WTC11 (cell line): ENCODE data around the gene MYH9. TPM values are rescaled to one million over a fixed set of nuclear protein-coding genes. Genes with fewer than 3 reads are reported as not detected.

Source experiments
- ATAC-seq: fragments of 200-7000 bp; cut with Tn5 transposase; 2 replicates; pipeline ENCODE4 v1.10.0; 2021; ENCODE audit warnings: mild to moderate bottlenecking, moderate library complexity
- CTCF ChIA-PET: fragments of 300-600 bp; sonication (Branson Sonifier 250); formaldehyde crosslinking; loops from one replicate; lab custom pipeline; 2021; ENCODE audit warnings: antibody characterized with exemption; lab: Charles Lee
- POLR2A ChIA-PET: fragments of 350-600 bp; sonication (Branson Sonifier 250); formaldehyde crosslinking; loops from one replicate; lab custom pipeline; 2021; ENCODE audit warnings: antibody characterized with exemption; lab: Charles Lee
- DNase-seq: peaks from one replicate; pipeline ENCODE4 v3.0.0; 2021; ENCODE audit warnings: low spot score
- H3K27ac Mint-ChIP-seq: 2 replicates; pipeline ENCODE4 v1.8.0; 2021; ENCODE audit warnings: mixed read lengths
- H3K27me3 Mint-ChIP-seq: 2 replicates; pipeline ENCODE4 v1.8.0; 2021; ENCODE audit warnings: low read depth, mild to moderate bottlenecking, moderate library complexity, mixed read lengths
- H3K36me3 Mint-ChIP-seq: 2 replicates; pipeline ENCODE4 v1.8.0; 2021; ENCODE audit warnings: mixed read lengths
- H3K4me1 Mint-ChIP-seq: 2 replicates; pipeline ENCODE4 v1.8.0; 2022; ENCODE audit warnings: mixed read lengths
- H3K4me3 Mint-ChIP-seq: 2 replicates; pipeline ENCODE4 v1.8.0; 2021; ENCODE audit warnings: mild to moderate bottlenecking, moderate library complexity, mixed read lengths
- H3K9me3 Mint-ChIP-seq: 2 replicates; pipeline ENCODE4 v1.8.0; 2021; ENCODE audit warnings: mixed read lengths
- ATF6 ChIP-seq: sonication (generic); formaldehyde crosslinking; IDR thresholded peaks from 2 replicates; pipeline ENCODE4 v1.8.1; 2023; ENCODE audit warnings: mild to moderate bottlenecking, missing genetic modification reagents
- EMX1 ChIP-seq: fragments of 250-450 bp; sonication (Bioruptor Pico); IDR thresholded peaks from 2 replicates; pipeline ENCODE4 v1.8.0; 2021; ENCODE audit warnings: mild to moderate bottlenecking
- FOXJ3 ChIP-seq: sonication (generic); formaldehyde crosslinking; IDR thresholded peaks from 2 replicates; pipeline ENCODE4 v1.9.0; 2021; ENCODE audit warnings: missing genetic modification reagents, mild to moderate bottlenecking, borderline replicate concordance
- GABPB1 ChIP-seq: sonication (generic); formaldehyde crosslinking; IDR thresholded peaks from 2 replicates; pipeline ENCODE4 v1.8.1; 2023; ENCODE audit warnings: mild to moderate bottlenecking, missing genetic modification reagents
- NFYB ChIP-seq: sonication (generic); formaldehyde crosslinking; conservative IDR thresholded peaks from 2 replicates; pipeline ENCODE4 v1.8.0; 2022; ENCODE audit warnings: low read depth, missing genetic modification reagents
- NR3C1 ChIP-seq: sonication (generic); formaldehyde crosslinking; conservative IDR thresholded peaks from 2 replicates; pipeline ENCODE4 v1.8.1; 2023; ENCODE audit warnings: low read depth, mild to moderate bottlenecking, missing genetic modification reagents
- OVOL2 ChIP-seq: fragments of 250-450 bp; sonication (Bioruptor Pico); IDR thresholded peaks from 2 replicates; pipeline ENCODE4 v1.9.0; 2021; ENCODE audit warnings: mild to moderate bottlenecking, borderline replicate concordance
- SOX15 ChIP-seq: fragments of 250-450 bp; sonication (Bioruptor Pico); IDR thresholded peaks from 2 replicates; pipeline ENCODE4 v1.9.0; 2021; ENCODE audit warnings: mild to moderate bottlenecking
- TCF7 ChIP-seq: sonication (generic); formaldehyde crosslinking; IDR thresholded peaks from 2 replicates; pipeline ENCODE4 v1.8.0; 2022; ENCODE audit warnings: mild to moderate bottlenecking, low read depth, missing genetic modification reagents, moderate library complexity
- TEAD1 ChIP-seq: sonication (generic); formaldehyde crosslinking; IDR thresholded peaks from 2 replicates; pipeline ENCODE4 v1.8.0; 2022; ENCODE audit warnings: mild to moderate bottlenecking, missing genetic modification reagents
- TEAD4 ChIP-seq: sonication (generic); formaldehyde crosslinking; IDR thresholded peaks from 2 replicates; pipeline ENCODE4 v1.8.0; 2022; ENCODE audit warnings: mild to moderate bottlenecking, missing genetic modification reagents
- ZNF121 ChIP-seq: sonication (generic); formaldehyde crosslinking; IDR thresholded peaks from 2 replicates; pipeline ENCODE4 v1.8.0; 2023; ENCODE audit warnings: missing genetic modification reagents
- total RNA-seq: library from RNA; stranded (reverse); gene quantifications from 3 replicates; pipeline ENCODE4 v1.2.3, GENCODE V29; 2021
- TF ChIP-seq, protein P1 (sequence below): fragments of 200-600 bp; IDR thresholded peaks from 2 replicates; pipeline ENCODE4 v1.8.0; 2022; ENCODE audit warnings: antibody characterized with exemption
- TF ChIP-seq, protein P2 (sequence below): fragments of 250-450 bp; sonication (Bioruptor Pico); IDR thresholded peaks from 2 replicates; pipeline ENCODE4 v1.9.0; 2021; ENCODE audit warnings: mild to moderate bottlenecking

Gene MYH9
- total RNA-seq, 1 experiment from 2014 or later = 277 TPM

GRCh38 chr22:36352803-36353507, 34.8 kb downstream of the MYH9 start:
- Mint-ChIP-seq H3K27me3 (no peaks in the 10 kb centered on the region), H3K36me3 (peaks cover 6% of the 10 kb centered on the region), H3K4me3 (no peak overlapping the region), H3K9me3 (no peaks in the 10 kb centered on the region), H3K27ac (peak overlapping the region; percentile 79), H3K4me1 (peaks cover 69% of the 10 kb centered on the region)
- ATAC-seq (no peak), DNase-seq (no peak)
- ChIA-PET CTCF (interaction anchor here (1.3 to 1.5 kb wide), 2 partner anchors 14 to 117 kb away, joined by 5 read pairs; no protein-coding TSS in a partner anchor), POLR2A (interaction anchor here (0.8 kb wide), 1 partner anchor 23 kb away, joined by 3 read pairs; no protein-coding TSS in a partner anchor)
- TF ChIP-seq OVOL2 (CRISPR knock-in tag) (no peak), FOXJ3 (CRISPR knock-in tag) (no peak), NR3C1 (CRISPR knock-in tag) (no peak), NFYB (CRISPR knock-in tag) (no peak), TEAD4 (CRISPR knock-in tag) (no peak)

DNA sequence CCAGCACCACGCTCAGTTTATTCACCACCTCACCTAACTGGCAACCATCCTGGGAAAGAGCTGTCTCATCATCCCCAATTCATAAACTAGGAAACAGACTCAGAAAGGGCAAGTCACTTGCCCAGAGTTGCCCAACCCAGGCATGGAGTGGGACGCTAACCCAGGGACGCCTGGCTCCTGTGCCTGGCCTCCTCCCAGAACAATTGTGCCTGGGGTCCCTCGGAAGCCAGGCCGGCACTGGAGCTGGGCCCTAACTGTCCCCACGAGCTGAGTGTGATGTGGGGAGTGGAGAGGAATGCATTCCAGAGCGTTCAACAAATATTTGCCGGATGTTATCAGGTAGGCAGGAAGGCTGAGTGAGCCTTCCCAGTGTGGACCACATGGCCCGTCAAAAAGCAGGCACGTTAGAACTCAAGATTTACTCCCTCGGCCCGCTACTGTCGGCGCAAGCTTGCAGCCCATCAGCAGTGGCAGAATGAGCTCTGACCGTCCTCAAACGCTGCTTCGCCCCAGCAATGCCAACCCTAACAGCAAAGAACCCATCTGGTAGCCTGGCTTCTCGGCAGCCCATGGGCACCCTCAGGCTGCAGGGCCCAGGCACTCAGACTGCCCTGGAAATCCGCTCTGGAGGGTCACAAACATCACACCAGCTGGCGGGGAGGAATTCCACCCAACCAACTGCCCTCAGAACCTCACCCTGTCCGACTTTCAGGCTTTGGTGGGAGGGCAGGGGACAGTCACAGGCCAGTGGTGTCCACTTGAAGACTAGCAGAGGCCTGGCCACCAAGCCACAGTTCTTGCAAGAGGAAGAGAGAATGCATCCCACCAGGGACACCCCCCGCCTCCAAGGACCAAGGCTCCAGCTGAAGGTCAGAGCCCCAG, 35.6 kb downstream of the MYH9 start:
- no peak overlapping the region for H3K4me3 Mint-ChIP-seq
- ChIA-PET POLR2A (interaction anchor here (0.8 to 1.2 kb wide), 2 partner anchors 13 to 24 kb away, joined by 3 to 5 read pairs; no protein-coding TSS in a partner anchor), CTCF (interaction anchor here (1.3 to 1.5 kb wide), 3 partner anchors 14 to 134 kb away, joined by 5 to 6 read pairs (median 5); no protein-coding TSS in a partner anchor)
- no peak for DNase-seq
- peak overlapping the region; percentile 99 for H3K27ac Mint-ChIP-seq
- H3K9me3 Mint-ChIP-seq = no peaks in the 10 kb centered on the region
- peaks cover 12% of the 10 kb centered on the region for H3K36me3 Mint-ChIP-seq
- TF ChIP-seq, protein P1, sequence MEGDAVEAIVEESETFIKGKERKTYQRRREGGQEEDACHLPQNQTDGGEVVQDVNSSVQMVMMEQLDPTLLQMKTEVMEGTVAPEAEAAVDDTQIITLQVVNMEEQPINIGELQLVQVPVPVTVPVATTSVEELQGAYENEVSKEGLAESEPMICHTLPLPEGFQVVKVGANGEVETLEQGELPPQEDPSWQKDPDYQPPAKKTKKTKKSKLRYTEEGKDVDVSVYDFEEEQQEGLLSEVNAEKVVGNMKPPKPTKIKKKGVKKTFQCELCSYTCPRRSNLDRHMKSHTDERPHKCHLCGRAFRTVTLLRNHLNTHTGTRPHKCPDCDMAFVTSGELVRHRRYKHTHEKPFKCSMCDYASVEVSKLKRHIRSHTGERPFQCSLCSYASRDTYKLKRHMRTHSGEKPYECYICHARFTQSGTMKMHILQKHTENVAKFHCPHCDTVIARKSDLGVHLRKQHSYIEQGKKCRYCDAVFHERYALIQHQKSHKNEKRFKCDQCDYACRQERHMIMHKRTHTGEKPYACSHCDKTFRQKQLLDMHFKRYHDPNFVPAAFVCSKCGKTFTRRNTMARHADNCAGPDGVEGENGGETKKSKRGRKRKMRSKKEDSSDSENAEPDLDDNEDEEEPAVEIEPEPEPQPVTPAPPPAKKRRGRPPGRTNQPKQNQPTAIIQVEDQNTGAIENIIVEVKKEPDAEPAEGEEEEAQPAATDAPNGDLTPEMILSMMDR = no peak
- TF ChIP-seq GABPB1 (0 out of 2 replicates have a peak, but pooled peaks have one; percentile 15), TEAD1 (no peak)
- ATAC-seq = no peak
- no peaks in the 10 kb centered on the region for H3K27me3 Mint-ChIP-seq
- peaks cover 62% of the 10 kb centered on the region for H3K4me1 Mint-ChIP-seq

- Mint-ChIP-seq H3K36me3 (peaks cover 13% of the 10 kb centered on the region), H3K4me3 (no peak overlapping the region), H3K27me3 (no peaks in the 10 kb centered on the region), H3K27ac (peak overlapping the region; percentile 99), H3K4me1 (peaks cover 52% of the 10 kb centered on the region), H3K9me3 (no peaks in the 10 kb centered on the region)
- POLR2A ChIA-PET = interaction anchor here (0.8 to 1.2 kb wide), 3 partner anchors 10 to 37 kb away, joined by 3 to 5 read pairs (median 4); partner anchors contain the start of gene MYH9
- CTCF ChIA-PET = interaction anchor here (1.0 to 1.5 kb wide), 7 partner anchors 9 to 136 kb away, joined by 3 to 6 read pairs (median 4); no protein-coding TSS in a partner anchor
- ATAC-seq (peak; percentile 54), DNase-seq (no peak)
- TF ChIP-seq, protein P2, sequence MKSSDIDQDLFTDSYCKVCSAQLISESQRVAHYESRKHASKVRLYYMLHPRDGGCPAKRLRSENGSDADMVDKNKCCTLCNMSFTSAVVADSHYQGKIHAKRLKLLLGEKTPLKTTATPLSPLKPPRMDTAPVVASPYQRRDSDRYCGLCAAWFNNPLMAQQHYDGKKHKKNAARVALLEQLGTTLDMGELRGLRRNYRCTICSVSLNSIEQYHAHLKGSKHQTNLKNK = no peak
- TF ChIP-seq ATF6 (CRISPR knock-in tag) = no peak
- no peak for TF ChIP-seq SOX15 (CRISPR knock-in tag)
- no peak for TF ChIP-seq TCF7 (CRISPR knock-in tag)
- TF ChIP-seq GABPB1 = peak; percentile 84
- no peak for TF ChIP-seq ZNF121 (CRISPR knock-in tag)
- no peak for TF ChIP-seq EMX1 (CRISPR knock-in tag)
Observed at GRCh38 chr22:36350751-36351594, 36.8 kb downstream of the MYH9 start.
